Activated T-helper 9 cell treated with anti-CD3 and anti-CD28 coated beads, Interleukin-2, amount 50 U/mL, for 16 hours (primary cell): ENCODE measurements around the gene EEF1A2.
A peak's percentile ranks its signal among the peaks of the same experiment; 100 is the strongest.

ENCODE experiments used
- DNase-seq: peaks from one replicate; pipeline ENCODE4 v3.0.0-alpha.2; 2020; ENCODE audit warnings: low read depth

EEF1A2 gene

DNA sequence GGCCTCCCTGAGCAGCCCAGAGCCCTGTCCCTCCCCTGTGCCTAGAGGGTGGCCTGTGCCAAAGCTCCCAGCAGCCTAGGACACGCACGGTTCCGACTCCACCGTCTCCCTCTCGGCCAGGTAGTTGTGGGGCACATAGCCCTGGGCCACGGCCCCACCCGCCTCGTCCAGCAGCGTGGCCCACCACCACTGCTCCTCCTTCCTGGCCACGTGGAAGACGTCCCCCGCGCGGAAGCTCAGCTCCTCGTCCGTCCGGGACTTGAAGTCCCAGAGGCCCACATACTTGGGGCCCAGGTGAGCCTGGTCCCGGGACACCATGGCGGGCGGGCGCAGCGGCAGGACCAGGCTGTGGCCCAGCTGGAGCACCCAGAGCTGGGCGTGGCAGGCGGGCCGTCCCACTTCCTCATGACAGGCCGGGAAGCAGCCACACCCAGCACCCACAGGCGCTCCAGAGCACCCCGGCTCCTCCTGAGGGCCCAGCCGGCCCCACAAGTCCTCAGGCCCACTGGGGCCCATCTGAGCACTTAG lies 38.2 kb upstream of the EEF1A2 start, which contains the start of gene PTK6:
TSS of gene PTK6 (minus strand) at position 380 of the 528 bp plus-strand sequence. CDS start at position 318, 62 bp downstream.
- DNase-seq: no peak

DNA sequence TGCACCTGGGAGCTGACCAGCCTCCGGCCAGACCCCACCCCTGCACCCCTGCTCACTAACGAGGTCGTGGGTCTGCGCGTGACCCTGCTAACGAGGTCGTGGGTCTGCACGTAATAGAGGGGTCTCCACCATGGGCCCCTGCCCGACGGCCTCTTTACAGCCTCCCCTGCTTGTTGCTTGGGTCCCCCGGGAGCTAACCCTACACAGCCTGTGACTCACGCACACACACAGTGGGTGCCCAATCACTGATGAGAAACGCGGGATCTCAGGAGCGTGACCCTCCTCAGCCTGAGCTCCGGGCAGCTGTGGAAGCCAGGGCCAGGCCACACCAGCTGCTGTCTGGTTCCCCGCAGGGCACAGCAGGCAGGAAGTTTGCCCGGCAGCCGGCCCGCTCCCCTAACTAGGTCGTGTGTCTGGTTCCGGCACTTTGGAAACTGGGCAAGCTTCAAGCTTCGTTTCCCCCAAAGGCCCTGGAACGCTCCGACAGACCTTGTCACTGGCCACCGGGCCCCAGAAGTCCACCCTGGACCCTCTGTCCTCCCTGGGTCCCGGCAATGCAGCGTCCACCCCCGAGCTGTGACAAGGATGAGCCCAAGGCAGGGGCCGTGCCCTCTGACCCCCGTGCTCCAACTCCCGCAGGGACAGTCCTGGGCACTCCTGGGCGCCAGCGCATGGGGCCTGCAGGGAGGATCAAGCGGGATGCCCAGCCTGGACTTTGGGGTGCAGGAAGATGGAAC lies 37.5 kb upstream of the EEF1A2 start:
- no peak for DNase-seq

DNA sequence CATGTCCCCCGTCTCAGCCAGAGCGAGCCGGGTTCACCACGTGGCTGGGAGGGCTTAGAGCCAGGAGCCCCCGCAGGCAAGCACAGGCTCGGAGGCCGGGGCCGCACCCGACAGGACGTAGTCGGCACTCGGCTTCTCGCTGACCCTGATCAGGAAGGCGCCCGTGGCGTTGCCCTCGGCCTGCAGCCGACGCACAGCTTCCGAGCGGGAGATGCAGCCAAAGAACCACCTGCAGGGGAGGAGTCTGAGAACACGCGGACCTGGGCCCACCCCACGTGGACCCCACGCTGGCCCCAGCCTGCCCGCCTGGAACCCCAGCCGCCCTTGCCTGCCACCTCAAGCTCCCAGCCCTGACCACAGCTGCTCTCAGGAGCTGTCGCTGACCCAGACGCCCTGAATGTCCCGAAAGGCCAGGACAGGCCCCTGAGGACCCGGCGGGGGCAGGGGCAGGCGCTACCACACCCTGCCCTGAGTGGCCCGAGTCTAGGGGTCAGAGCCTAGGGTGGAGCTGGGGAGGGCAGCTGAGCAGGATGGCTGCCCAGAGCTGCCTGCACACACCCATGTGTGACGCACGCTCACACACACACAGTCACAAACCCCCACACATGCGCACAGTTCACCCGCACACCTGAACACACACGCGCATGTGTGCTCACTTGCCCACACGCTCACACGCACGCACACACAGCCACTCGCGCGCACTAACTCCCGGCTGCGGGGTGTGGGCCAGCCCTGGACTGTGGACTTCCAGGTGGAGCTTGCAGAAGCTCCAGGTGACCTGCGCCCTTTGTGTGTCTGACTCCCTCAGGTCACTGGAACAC lies 36.2 kb upstream of the EEF1A2 start:
- DNase-seq: no peak

DNA sequence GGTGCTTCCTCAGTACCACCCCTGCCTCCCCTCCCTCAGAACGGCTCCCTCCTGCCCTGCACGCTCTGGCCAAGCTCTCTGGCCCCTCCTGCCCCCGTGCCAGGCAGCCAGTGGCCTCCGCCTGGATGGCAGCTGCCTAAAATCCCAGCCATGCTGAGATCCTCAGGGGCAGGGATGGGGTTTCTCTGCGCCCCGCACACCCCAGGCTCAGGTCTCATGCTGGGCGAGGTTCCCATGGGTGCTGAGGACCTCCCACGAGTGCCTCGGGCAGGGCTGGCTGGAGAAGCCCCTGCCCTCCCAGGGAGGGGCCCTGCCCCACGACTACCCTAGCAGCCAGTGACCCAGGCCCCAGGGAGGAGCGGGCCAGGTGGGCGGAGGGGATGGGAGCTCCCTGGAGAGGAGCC lies 35.5 kb upstream of the EEF1A2 start:
- no peak for DNase-seq

DNA sequence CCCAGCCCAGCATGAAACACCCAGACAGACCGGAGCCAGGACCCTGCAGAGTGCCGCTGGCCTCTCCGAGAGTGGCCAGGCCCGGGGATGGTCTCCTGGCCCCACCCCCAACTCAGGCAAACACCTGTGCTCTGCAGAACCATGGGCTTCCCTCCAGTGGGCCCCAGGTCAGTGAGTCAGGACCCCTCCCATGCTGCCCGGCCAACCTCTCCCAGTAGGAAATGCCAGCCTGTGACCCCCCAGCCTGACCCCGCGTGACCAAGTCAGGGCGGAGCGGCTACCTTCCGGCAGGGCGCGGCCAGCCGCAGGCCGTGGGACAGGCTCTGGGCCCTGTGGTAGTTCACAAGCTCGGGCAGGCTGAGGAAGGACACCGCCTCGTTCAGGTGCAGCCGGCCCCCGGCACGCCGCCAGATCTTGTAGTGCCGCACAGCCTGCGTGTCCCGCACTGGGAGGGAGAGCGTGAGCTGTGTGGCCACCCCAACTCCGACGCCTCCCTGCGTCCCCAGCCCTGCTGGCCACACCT lies 35.0 kb upstream of the EEF1A2 start:
- no peak for DNase-seq

DNA sequence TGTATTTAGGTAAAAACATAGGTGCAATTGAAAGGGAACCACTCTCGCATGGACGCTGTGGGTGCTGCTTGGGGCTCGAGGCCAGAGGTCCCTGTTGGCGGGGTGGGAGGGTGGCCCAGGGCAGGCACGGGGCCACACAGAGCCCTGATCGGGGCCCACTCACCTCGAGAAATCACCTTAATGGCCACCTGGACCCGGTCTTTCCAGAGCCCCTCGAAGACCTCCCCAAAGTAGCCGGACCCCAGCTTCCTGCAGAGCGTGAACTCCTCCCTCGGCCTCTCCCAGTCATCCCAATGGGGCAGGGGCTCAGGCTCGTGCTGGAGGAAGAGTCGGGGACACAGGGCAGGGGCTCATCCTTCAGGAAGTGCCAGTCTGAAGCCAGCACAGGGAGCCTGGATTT lies 34.5 kb upstream of the EEF1A2 start:
- DNase-seq: no peak

DNA sequence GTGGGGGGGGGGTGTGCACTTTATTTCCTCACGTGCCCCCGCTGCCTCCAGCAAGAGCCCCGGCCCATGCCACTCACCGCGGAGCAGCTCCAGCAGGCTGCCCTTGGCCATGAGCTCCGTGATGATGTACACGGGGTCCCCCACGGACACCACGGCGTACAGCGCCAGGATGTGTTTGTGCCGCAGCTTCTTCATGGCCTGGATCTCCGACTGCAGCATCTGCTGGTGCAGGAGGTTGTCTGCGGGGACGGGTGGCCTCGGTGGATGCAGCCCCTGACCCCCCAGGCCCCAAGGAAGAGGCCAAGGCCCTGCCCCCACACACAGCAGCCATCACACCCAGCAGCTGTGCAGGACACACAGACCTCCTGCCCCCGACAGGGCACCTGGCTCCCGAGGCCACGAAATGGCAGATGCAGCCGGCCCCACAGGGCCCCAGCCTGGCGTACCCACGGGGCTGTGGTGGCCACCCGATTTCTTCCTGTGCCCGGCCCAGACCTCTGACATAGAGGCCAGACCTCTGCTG lies 33.6 kb upstream of the EEF1A2 start:
- no peak for DNase-seq

DNA sequence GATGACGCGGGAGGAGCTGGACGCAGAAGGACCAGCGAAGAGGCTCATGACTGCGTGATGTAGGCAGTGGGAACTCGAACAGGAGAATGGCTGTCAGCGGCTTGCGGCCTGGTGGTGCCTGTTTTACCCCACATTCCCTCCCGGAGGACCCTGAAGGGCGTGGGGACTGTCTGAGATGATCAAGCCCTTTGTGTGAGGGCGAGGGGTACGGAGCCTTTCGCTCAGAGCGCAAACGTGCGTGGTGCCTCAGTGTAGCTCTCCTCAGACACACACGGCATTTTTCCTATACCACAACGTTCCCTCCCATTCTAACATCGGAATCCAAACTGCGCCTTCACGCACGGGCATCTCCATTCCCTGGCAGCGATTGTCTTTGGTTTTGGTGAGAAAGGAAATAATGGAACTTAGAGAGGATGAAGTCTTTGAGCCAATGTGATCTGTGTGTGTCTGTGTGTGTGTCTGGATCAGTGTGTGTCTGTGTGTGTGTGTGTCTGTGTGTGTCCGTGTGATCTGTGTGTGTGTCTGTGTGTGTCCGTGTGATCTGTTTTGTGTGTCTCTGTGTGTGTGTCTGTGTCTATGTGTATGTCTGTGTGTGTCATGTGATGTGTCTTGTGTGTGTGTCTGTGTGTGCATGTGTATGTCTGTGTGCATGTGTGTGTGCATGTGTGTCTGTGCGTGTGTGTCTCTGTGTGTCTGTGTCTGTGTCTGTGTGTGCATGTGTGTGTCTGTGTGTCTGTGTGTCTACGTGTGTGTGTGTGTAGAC lies 33.0 kb upstream of the EEF1A2 start:
- no peak for DNase-seq

DNA sequence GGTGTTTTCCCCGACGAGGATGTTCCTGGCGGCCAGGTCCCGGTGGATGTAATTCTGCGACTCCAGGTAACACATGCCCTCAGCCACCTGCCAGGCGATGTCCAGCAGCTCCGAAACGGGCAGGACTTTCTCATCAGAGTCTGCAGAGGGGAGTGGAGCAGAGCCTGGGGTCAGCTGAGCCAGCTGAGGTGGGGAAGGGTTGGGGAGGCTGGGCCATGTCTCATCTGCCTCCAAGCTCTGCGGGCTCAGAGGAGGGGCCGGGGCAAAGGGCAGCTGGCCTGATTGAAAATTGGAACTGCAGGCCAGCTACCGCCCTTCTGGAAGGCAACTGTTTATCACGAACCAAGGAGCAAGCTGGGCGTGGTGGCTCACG lies 31.9 kb upstream of the EEF1A2 start:
- no peak for DNase-seq

DNA sequence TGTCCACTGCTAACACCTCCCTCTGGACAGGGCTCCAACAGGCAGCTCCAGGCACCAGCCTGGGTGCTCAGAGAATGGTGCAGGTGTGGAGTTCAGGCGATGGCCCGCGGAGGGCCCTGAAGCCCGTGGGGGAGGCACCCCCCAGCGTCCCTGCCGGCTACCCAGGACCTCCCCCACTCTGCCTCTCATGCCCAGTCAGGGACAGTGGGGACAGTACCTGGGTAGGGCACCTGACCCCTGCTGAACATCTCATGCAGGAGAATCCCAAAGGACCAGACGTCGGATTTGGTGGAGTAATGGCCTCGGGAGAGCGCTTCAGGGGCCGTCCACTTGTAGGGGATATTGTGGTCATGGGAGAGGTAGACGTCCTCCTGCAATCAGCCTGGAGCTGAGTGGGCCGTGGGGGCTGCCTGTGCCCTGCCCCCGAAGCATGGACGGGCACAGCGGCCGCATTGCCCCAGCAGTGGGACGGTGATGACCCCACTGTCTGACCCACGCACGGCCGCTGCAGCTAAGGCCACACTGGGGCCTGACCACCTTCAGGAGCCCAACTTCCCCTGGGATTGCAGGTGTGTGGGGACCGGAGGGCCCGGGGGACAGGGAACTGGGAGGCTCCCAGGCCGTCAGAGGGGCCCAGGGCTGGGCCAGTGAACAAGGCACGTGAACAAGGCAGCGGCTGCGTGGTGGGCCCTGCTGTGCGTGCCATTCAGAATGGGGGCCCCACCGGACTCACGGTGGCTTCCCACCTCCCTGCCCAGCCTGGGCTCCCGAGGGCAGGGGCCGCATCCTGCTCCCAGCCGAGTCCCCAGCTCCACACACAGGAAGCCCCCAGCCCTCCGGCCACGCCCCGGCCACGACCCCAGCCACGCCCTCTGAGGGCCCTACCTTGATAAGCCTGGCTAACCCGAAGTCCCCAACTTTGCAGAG lies 31.2 kb upstream of the EEF1A2 start:
- no peak for DNase-seq

DNA sequence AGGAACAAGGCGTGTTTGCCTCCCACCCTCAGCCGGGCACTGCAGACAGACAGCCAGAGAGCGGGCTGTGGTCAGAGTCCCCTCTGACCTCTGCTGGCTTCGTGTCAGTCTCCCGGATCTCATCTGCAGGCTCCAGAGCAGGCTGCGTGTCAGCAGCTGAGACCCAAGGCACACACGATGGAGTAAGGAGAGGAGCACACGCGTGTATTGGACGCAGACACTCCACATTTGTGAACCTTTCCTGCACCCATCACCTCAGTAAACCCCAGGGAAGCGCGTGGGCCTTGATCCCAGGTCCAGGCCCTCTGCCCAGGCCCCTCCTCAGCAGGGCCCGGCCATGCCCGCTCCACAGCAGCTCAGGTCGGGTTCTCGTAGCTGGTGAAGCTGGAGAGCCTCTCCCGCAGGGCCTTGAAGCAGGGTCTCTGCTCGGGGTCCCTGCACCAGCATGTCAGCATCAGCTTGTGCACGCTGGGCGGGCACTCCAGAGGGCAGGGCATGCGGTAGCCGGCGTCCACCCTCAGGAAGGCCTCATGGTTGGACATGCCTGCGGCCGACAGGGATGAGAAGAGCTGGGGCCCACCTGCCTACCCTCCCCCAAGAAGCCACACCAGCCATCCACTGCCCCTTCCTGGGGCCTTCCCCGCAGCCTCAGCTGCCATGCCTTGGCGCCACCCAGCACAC lies 30.4 kb upstream of the EEF1A2 start:
- DNase-seq: no peak

DNA sequence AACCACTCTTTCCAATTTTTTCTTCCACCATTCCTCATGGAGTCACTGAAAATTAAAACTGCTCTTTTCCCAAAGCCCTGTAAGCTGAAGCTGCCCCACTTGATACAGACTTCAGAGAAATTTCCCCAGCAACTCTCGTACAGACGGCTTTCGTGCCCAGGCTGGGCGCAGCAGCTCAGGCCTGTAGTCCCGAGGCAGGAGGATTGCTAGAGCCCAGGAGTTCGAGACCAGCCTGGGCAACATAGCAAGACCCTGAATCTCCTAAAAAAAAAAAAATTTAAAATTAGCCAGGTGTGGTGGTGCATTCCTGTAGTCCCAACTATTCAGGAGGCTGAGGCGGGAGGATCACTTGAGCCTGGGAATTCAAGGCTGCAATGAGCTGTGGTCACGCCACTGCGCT lies 28.3 kb upstream of the EEF1A2 start:
- no peak for DNase-seq

DNA sequence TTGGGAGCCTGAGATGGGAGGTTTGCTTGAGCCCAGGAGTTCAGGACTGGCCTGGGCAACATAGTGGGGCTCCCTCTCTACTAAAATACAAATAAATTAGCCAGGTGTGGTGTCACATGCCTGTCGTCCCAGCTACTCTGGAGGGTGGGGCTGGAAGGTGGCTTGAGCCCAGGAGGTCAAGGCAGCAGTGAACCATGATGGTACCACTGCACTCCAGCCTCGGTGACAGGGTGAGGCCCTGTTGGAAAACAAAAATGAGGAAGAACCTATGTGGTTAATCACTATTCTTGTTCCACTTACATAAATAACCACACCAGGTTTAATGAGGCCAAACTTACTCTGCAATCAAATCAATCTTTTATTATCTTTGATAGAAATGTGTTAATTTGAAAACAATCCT lies 27.1 kb upstream of the EEF1A2 start:
- no peak for DNase-seq

DNA sequence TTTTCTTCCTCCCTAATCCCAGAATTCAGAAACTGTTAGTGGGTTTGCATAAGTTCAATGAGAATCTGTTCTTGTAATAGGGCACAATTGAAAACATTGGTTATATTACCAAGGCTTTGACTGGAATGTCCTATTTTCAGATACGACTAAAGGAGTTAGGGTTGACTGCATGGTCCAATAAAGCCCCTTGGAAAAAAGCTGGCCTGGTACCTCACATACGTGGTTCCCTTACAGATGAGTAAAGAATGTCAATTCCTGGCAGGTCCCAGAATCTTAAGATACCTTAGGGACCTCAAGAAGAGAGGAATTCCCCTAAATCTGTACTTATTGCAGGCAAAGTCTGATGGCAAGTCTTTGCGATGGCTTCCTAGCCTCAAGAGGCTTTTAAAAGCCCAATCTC lies 26.3 kb upstream of the EEF1A2 start:
- no peak for DNase-seq

DNA sequence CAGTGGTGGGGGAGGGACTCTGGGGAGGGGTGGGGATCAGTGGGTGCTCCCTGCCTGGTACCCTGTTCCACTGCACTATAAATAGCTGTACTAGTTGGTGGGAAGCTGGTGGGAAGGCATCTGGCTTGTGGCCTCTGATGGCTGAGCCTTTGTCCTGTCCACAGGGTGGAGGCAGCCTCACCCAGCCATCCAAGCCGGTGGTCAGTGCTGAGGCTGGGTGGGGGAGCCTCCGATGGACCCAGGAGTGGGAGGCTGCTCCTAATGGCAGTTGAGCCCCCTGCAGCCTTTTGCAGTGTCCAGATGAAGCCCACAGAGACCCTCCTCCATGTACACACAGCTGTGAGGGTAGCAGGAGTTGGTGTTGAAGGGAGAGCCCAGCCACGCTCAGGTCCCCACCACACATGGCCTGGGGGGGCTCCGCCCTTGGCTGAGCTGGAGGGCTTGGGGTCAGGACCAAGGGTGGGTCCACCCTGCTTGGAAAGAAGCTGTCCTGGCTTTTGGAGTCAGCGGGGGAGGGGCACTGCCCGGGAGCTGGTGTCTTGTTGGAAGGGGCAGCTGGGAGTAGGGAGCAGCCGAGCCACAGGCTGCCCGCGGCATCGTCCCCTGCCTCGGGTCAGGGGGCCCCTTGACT lies 24.2 kb upstream of the EEF1A2 start:
- no peak for DNase-seq

DNA sequence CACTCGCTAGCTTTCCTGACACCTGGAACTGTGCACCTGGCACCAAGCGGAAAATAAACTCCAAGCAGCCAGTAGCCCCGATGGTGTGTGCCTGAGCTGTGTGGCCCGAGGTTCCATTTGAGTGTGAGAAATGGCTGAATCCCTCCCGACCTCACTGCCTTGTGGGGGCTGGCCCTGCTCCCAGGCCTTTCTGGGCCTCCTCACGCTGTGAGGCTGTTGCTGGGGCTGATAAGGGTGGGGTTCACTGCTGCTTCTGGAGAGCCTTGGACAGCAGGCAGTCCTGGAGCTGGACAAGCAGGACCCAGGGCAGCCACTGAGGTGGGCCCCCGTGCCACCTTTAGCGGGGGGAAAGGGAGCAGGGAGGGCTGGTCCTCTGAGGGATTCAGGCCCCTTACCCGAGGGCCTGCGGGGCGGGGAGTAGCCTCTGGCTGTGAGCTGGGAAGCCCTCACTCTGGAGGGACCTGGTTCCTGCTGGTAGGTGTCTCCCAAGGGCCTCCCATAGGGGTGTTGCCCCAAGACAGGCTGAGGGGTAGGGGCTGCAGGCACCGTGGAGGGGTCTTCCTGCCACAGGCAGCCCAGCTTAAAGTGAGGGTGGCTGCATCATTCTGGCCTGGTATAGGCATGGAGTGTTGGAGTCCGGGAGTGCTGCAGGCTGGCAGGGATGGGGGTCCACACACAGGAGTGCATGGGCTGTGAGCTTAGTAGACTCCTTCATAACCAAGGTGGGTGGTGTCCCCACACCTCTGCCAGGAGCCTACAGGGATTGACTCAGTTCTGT lies 23.4 kb upstream of the EEF1A2 start:
- DNase-seq: no peak

DNA sequence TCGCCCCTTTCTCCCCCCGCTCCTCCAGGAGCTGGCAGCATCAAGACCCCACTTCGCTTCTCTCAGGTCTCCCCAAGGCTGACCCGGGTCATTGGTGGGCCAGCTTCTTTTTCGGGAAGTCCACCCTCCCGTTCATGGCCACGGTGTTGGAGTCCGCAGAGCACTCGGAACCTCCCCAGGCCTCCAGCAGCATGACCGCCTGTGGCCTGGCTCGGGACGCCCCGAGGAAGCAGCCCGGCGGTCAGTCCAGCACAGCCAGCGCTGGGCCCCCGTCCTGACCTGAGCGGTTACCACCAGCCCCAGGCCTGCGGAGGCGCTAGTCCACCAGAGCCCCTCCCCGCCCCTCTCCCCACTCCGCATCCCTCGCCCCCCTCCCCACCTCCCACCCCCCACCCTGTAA lies 22.7 kb upstream of the EEF1A2 start:
- DNase-seq: no peak

DNA sequence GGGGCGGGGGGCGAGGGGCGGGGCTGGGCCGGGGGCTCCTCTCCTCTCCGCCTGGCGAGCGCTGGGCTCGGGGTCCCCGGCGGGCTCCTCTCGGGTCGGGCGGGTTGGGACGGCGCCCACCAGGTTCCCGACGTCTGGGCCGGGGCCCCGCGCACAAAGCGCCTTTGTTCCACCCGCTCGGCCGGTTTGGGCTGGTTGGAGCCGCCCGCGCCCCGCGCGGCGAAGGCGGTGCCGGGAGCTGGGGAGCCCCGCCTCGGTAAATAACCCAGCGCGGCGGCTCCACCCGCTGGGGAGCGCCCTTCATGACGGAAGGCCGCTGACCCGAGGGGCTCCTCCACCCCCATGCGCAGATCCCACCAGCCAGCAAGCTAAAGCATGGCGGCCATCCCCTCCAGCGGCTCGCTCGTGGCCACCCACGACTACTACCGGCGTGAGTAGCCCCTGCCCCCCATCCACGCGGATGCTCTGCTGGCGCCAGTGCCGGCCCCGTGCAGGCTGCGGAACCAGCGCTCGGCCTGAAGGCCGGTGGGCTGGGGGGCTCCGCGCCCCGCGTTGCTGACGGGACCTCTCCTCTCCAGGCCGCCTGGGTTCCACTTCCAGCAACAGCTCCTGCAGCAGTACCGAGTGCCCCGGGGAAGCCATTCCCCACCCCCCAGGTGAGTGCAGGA lies 22.2 kb upstream of the EEF1A2 start:
- peak; percentile 62 for DNase-seq
